GM18502 (cell line): ENCODE results near the gene HS6ST3.
"Not testable (repeated sequence)": the region's sequence is repeated elsewhere in the genome, so short reads cannot be mapped to it uniquely, and the experiment has no call there.

Experiments
- ATAC-seq: cut with Tn5 transposase; IDR thresholded peaks from one replicate; pipeline ENCODE4 v1.9.1; 2021; ENCODE audit warnings: mild to moderate bottlenecking; ENCODE audit not compliant: unreplicated experiment, poor library complexity

The HS6ST3 gene

GRCh38 chr13:96091164-96092117 lies 1.5 kb downstream of the HS6ST3 start:
- no peak for ATAC-seq

DNA sequence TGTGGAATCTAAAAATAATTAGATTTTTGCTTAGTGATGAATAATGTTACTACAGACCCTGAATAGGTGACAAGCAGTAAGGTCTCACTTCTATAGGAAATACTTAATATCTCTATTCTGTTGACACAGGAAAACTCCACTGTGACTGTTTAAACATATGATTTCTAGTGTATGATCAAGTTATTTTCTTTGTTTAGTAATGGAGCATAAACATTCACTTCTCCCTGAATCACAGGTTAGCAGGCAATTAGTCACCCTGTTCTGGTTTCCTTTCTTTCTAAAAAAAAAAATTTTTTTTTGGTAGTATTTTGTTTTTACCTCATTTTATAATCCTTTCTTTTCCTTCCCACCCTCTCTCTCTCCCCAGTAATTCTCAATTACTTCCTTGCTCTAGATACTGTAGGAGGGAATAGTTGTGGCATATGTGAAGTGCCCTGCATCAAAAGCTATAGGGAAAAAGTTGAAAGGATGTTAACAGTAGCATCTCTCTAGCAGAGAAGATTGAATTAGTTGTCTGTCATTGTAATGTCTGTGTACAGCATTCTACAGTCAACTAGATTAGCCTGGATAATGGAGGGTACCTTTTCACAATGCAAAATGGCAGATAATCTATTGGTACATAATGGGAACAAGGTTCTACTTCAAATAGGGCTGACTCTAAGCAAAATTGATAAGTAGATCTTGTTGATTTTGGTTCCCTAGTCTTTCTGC lies 3.5 kb downstream of the HS6ST3 start:
- no peak for ATAC-seq

- no peak for ATAC-seq
These were observed 10.7 kb downstream of the HS6ST3 start for GRCh38 chr13:96100457-96101220.

DNA sequence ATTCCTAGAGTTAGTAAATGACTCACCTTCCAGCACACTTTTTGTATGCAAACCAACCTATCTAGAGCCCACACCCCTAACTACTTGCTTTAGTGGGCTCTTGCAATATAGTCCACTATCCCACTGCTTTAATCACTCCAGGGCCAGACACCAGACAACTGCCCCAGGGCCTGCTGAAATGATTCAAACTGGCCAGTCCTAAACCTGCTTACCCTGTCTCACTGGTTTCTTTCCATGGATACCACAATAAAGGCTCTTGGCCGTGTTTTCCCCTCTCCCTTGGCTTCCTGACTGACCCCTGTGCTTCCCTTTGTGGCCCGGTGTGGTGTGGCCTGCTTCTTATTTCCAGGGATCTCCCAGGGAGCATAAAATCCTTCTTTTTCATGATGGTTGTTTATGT lies 14.6 kb downstream of the HS6ST3 start:
- no peak for ATAC-seq

DNA sequence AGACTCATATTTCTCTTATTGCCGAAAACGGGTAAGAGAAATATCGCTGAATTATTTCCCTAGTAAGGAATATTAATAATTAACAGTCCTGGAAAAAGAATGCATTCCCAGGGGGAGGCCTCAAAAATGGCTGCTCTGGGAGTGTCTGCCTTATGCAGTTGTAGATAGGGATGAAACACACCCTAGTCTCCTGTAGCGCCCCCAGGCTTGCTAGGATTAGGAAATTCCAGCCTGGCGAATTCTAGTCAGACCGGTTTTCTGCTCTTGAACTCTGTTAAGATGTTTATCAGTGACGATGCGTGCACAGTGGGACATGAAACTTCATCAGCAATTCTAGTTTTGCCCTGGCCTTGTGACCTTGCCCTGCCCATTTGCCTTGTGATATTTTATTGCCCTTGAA lies 18.2 kb downstream of the HS6ST3 start:
- ATAC-seq: not testable (repeated sequence)

DNA sequence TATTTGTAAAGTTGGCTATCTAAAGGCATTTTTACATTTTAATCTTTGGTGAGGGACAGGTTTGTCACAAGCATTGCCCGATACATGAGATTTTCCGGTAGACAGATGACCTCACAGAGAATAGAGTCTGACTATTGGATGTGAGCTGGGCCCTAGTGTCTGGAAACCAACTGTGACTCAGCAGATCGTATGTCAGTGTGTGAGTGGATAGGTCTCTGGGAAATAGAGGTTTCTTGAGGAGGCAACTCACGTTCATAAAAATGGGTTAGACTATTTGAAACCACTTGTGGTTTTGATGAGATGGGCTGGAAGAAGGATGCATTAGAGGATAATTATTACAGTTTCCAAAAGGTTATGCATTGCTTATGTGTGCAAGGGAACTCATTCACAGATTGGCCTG lies 19.2 kb downstream of the HS6ST3 start:
- no peak for ATAC-seq

GRCh38 chr13:96112936-96113335 lies 23.0 kb downstream of the HS6ST3 start:
- ATAC-seq: no peak

DNA sequence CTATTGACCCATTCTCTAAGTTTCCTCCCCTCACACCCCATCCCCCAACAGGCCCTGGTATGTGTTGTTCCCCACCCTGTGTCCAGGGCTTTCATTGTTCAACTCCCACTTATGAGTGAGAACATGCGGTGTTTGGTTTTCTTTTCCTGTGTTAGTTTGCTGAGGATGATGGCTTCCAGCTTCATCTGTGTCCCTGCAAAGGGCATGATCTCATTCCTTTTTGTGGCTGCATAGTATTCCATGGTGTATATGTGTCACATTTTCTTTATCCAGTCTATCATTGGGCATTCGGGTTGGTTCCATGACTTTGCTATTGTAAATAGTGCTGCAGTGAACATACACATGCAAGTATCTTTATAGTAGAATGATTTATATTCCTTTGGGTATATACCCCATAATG lies 25.5 kb downstream of the HS6ST3 start:
- not testable (repeated sequence) for ATAC-seq

- ATAC-seq: no peak
These were observed 30.0 kb downstream of the HS6ST3 start for GRCh38 chr13:96119921-96120320.

GRCh38 chr13:96130818-96131340 lies 41.0 kb downstream of the HS6ST3 start:
- ATAC-seq: no peak

- ATAC-seq: no peak
These were observed 51.1 kb downstream of the HS6ST3 start for GRCh38 chr13:96141032-96141431.

- ATAC-seq: no peak
These were observed 69.8 kb downstream of the HS6ST3 start for GRCh38 chr13:96159725-96160124.

GRCh38 chr13:96161141-96161540 lies 71.2 kb downstream of the HS6ST3 start:
- ATAC-seq: no peak

GRCh38 chr13:96165840-96166239 lies 75.9 kb downstream of the HS6ST3 start:
- no peak for ATAC-seq

DNA sequence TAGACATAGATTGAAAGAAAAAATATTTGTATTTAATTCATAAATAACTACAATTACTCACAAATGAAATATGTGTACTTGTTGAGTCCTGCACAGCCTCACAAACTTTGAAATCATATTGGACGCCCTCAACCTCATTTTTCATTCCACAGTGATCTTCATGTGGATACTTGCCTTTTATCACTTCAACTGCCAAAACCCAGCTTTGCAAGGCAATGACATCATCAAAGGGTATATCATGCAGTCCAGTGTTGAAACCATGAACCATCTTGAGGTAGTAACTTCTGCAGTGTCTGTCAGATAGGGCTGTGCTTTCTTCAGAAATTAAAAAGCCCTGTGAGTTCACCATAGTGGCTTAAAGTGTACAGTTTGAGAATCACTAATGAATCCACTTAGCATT lies 82.2 kb downstream of the HS6ST3 start:
- ATAC-seq: no peak

DNA sequence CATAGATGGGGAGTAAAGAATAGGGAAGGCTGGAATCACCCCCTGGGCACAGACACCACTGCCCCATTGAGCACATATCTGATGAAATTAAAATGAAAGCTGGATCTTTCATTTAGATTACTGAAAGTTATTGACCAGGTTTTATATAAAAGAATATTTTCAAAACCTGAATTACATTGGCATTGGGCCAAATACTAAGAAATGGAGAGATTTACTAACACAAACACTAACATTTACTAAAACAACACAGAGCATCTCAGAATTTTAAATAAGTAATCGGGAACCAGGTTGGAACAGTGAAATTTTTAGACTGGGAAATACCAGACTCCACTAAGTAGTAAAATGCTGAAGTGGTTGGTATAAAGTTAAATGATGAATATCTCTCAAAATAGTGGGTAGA lies 88.9 kb downstream of the HS6ST3 start:
- no peak for ATAC-seq

- no peak for ATAC-seq
These were observed 89.4 kb downstream of the HS6ST3 start for GRCh38 chr13:96179309-96179708.

DNA sequence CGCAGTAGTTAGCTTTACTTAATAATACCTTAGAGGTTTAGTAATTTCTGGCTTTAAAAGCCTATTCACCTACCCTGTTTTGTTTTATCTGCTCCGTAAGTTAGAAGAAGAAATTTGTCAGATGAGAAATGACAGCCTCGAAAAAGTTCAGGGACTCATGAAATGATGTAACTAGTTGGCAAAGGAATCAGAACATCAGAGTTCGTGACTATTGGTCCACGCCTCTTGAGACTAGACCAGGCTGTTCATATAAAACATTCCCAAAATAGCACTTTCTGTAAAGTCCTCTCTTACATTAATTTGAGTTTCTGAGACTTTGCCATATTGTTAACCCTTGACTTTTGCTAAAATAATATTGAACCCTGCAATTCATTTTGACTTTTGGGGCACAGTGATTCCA lies 92.0 kb downstream of the HS6ST3 start:
- no peak for ATAC-seq

- ATAC-seq: no peak
These were observed 95.9 kb downstream of the HS6ST3 start for GRCh38 chr13:96185818-96186217.

DNA sequence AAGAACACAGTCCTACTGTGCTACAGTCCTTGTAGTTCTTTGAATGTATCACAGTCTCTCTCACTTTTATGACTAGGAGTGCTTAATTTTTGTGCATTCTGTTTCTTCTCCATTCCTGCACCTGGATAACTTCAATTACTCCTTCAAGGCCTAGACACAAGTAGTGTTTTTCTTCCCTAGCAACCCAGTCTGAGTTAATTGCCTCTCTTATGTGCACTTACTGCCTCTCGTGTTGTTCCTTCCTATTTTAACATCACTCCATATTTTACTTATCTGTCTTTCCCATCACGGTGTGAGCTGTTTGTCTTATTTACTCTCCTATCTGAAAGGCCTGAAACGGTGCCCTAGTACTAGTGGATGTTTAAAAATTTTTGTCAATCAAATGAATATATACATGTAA lies 101.5 kb downstream of the HS6ST3 start:
- no peak for ATAC-seq
